Measurements from ENCODE around the gene FBXO44. TPM values are rescaled to one million over a fixed set of nuclear protein-coding genes. Genes with fewer than 3 reads are reported as not detected.

FBXO44 gene
- polyA plus RNA-seq, 1 donor from 2014 or later: 119 TPM

DNA sequence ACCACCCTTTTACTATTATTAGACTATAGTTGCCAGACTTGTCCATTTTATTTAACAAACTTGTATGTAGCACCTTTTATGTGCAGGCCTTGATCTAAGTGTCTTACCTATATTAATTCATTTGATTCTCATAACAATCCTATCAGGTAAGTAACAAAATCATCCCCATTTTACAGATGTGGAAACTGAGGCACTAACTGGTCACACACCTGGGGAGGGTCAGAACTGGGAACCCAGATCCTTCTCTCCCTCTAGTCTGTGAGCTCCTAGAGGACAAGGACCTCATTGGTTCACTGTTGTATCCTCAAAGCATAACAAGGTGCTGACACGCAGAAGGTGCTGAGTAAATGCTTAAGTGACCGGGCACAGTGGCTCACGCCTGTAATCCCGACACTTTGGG lies 15.3 kb upstream of the FBXO44 start:
- H3K27ac ChIP-seq (ENCODE audit: low read length): no peak overlapping the region
- no peaks in the 10 kb centered on the region for H3K27me3 ChIP-seq (ENCODE audit: insufficient read depth, low read depth, low read length)
- H3F3A ChIP-seq (ENCODE audit: insufficient read depth, low read length, poor library complexity, severe bottlenecking): no peaks in the 10 kb centered on the region
- no peaks in the 10 kb centered on the region for H3K9me3 ChIP-seq (ENCODE audit: low read length)
- no peaks in the 10 kb centered on the region for H3K79me2 ChIP-seq (replicated peaks; ENCODE audit: insufficient read depth, low read length)
- no peak overlapping the region for H2AFZ ChIP-seq (ENCODE audit: low read depth, low read length)
- H3K9ac ChIP-seq (ENCODE audit: low read length): no peak overlapping the region
- no peak overlapping the region for H3K4me3 ChIP-seq (ENCODE audit: low read length)
- no peaks in the 10 kb centered on the region for H3K9me2 ChIP-seq (ENCODE audit: insufficient read depth, low read length)
- H4K20me1 ChIP-seq (ENCODE audit: insufficient read depth): no peaks in the 10 kb centered on the region
- TF ChIP-seq MXI1 (conservative IDR thresholded peaks at IDR 0.05; ENCODE audit: poor library complexity, severe bottlenecking) (no peak), SMC3 (conservative IDR thresholded peaks at IDR 0.05; ENCODE audit: poor library complexity) (no peak), EP300 (conservative IDR thresholded peaks at IDR 0.05; ENCODE audit: poor library complexity, severe bottlenecking) (no peak), EZH2 (IDR thresholded peaks at IDR 0.05; ENCODE audit: borderline replicate concordance, insufficient read depth, low read length, poor library complexity, severe bottlenecking) (no peak), RAD21 (conservative IDR thresholded peaks at IDR 0.05) (no peak), TAF1 (IDR thresholded peaks at IDR 0.05; ENCODE audit: low read depth) (no peak), POLR2AphosphoS5 (IDR thresholded peaks at IDR 0.05) (no peak), REST (IDR thresholded peaks at IDR 0.05; ENCODE audit: borderline replicate concordance) (no peak)
- TF ChIP-seq, protein P1, sequence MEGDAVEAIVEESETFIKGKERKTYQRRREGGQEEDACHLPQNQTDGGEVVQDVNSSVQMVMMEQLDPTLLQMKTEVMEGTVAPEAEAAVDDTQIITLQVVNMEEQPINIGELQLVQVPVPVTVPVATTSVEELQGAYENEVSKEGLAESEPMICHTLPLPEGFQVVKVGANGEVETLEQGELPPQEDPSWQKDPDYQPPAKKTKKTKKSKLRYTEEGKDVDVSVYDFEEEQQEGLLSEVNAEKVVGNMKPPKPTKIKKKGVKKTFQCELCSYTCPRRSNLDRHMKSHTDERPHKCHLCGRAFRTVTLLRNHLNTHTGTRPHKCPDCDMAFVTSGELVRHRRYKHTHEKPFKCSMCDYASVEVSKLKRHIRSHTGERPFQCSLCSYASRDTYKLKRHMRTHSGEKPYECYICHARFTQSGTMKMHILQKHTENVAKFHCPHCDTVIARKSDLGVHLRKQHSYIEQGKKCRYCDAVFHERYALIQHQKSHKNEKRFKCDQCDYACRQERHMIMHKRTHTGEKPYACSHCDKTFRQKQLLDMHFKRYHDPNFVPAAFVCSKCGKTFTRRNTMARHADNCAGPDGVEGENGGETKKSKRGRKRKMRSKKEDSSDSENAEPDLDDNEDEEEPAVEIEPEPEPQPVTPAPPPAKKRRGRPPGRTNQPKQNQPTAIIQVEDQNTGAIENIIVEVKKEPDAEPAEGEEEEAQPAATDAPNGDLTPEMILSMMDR (IDR thresholded peaks at IDR 0.05; ENCODE audit: poor library complexity, severe bottlenecking): no peak
- no peaks in the 10 kb centered on the region for H3K36me3 ChIP-seq (ENCODE audit: insufficient read depth, low read length)
- H3K4me2 ChIP-seq (ENCODE audit: low read length): no peak overlapping the region

- Histone ChIP-seq H2AFZ (ENCODE audit: low read depth, low read length) (no peak overlapping the region), H4K20me1 (ENCODE audit: insufficient read depth) (no peaks in the 10 kb centered on the region), H3F3A (ENCODE audit: insufficient read depth, low read length, poor library complexity, severe bottlenecking) (no peaks in the 10 kb centered on the region), H3K9me3 (ENCODE audit: low read length) (no peaks in the 10 kb centered on the region), H3K27ac (ENCODE audit: low read length) (no peak overlapping the region), H3K27me3 (ENCODE audit: insufficient read depth, low read depth, low read length) (no peaks in the 10 kb centered on the region), H3K79me2 (replicated peaks; ENCODE audit: insufficient read depth, low read length) (no peaks in the 10 kb centered on the region), H3K4me3 (ENCODE audit: low read length) (no peak overlapping the region), H3K36me3 (ENCODE audit: insufficient read depth, low read length) (no peaks in the 10 kb centered on the region), H3K9me2 (ENCODE audit: insufficient read depth, low read length) (no peaks in the 10 kb centered on the region), H3K9ac (ENCODE audit: low read length) (no peak overlapping the region), H3K4me2 (ENCODE audit: low read length) (no peak overlapping the region)
- TF ChIP-seq MXI1 (conservative IDR thresholded peaks at IDR 0.05; ENCODE audit: poor library complexity, severe bottlenecking): no peak
- no peak for TF ChIP-seq REST (IDR thresholded peaks at IDR 0.05; ENCODE audit: borderline replicate concordance)
Observed at GRCh38 chr1:11640101-11640500, 14.6 kb upstream of the FBXO44 start.
